Fibroblast of the conjunctiva (primary cell): ENCODE data around the gene RICTOR.

Experiments
- DNase-seq: peaks from one replicate; pipeline ENCODE4 v3.0.0-alpha.2; 2010; ENCODE audit warnings: low read depth

RICTOR gene

DNA sequence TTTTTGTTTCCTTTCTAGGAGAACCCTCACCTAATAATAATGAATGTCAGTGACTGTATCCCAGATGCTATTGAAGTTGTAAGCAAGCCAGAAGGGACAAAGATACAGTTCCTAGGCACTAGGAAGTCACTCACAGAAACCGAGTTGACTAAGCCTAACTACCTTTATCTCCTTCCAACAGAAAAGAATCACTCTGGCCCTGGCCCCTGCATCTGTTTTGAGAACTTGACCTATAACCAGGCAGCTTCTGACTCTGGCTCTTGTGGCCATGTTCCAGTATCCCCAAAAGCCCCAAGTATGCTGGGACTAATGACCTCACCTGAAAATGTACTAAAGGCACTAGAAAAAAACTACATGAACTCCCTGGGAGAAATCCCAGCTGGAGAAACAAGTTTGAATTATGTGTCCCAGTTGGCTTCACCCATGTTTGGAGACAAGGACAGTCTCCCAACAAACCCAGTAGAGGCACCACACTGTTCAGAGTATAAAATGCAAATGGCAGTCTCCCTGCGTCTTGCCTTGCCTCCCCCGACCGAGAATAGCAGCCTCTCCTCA lies 141.3 kb downstream of the RICTOR start:
- no peak for DNase-seq

GRCh38 chr5:38931731-38932130 lies 142.5 kb downstream of the RICTOR start:
- DNase-seq, result no peak

DNA sequence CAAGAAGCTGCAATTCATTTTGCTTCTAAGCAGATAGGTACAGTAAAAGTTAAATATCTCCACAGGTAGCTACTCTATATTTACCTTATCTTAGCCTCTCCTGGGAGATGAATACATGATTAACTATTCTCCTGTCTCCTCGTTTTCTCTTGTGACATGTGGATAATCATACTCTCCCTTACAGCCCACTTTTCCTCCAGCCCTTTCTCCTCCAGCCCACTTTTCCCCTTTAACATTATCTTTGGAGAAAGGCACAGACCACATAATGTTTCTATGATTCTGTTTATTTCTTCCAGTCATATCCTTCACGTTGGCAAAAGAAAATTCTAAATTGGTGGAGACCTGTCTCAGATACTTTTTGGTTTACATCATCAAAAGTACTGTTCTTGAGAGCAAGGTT lies 144.4 kb downstream of the RICTOR start:
- DNase-seq, result no peak

GRCh38 chr5:38927470-38927869 lies 146.7 kb downstream of the RICTOR start:
- no peak for DNase-seq

GRCh38 chr5:38926121-38926520 lies 148.1 kb downstream of the RICTOR start:
- DNase-seq, result no peak

DNA sequence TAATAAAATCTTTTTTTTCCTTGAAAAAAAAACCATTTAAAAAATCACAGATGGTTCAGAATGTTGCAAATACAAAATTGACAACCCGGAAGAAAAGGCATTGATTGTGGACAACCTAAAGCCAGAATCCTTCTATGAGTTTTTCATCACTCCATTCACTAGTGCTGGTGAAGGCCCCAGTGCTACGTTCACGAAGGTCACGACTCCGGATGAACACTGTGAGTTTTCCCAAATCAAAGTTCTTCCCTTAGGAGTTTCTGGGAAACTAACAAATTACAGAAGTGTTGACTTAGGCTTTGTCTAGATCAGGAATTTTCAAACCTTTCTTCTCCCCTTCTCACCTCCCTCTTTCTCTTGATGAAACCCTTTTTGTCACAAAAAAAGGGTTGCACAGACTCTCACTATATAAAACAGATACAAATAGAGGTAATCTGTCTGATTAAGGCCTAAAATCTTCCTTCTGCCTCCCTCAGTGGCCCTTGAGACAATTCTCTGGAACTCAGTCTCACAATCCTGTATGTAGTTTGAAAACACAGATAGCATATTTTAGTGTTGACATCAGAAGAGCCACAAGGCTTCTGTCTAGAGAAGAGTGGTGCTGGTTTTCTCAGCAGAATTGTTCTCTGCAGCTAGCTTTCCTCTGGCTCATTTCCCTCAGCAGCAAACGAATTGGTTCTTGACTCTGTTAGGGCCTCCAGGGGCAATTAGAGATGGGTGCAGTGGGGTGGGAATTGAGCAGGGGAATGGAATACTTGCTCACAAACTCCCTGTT lies 148.9 kb downstream of the RICTOR start:
- DNase-seq, result peak; percentile 5

GRCh38 chr5:38923661-38924451 lies 150.3 kb downstream of the RICTOR start:
- no peak for DNase-seq

GRCh38 chr5:38922199-38922598 lies 152.0 kb downstream of the RICTOR start:
- DNase-seq, result peak; percentile 40

- no peak for DNase-seq
These were observed 153.0 kb downstream of the RICTOR start for GRCh38 chr5:38921174-38921573.

DNA sequence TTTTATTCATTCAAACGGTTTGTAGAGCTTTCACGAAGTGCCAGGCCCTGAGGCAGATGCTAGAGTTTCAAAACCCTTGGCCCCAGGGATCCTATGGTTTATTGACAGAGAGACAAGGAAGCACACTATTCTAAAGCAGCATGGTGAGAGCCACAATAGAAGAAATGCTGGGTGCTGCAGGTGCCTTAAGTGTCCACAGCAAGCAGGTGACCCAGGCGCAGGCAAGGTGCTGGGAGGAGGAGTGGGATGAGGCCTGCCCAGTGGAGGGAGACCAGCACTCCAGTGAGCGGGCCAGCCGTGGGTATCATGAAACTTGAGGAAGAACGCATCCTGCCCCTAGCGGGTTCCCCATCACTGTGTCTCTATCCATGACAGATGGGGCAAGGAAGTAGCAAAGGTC lies 157.4 kb downstream of the RICTOR start:
- no peak for DNase-seq

DNA sequence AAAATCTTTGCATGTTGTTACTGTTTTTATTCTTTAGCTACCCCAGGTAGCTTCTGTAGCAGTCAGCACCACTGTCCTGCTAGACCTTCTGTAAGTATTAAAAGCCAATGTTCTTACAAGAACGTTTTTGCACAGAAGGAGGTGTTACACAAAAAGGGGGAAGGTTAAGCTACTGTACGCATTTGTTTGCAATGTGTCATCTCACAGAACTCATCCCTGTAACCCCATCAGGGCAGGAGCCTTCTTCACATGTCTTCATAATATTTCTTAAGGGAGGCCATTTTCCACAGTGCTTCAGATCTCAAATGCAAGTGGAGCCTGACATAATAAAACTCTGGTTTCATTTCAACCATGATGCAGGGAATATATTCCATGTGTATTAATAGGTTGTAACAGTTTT lies 160.5 kb downstream of the RICTOR start:
- no peak for DNase-seq

DNA sequence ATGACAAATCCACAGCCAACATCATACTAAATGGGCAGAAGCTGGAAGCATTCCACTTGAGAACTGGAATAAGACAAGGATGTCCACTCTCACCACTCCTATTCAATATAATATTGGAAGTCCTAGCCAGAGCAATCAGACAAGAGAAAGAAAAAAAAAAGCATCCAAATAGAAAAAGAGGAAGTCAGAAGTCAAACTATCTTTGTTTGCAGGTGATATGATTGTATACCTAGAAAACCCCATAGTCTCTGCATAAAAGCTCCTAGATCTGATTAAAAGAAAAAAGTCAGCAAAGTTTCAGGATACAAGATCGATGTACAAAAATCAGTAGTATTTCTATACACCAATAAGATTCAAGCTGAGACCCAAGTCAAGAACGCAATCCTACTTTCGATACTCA lies 162.3 kb downstream of the RICTOR start:
- no peak for DNase-seq

GRCh38 chr5:38906503-38906902 lies 167.7 kb downstream of the RICTOR start:
- DNase-seq, result no peak

DNA sequence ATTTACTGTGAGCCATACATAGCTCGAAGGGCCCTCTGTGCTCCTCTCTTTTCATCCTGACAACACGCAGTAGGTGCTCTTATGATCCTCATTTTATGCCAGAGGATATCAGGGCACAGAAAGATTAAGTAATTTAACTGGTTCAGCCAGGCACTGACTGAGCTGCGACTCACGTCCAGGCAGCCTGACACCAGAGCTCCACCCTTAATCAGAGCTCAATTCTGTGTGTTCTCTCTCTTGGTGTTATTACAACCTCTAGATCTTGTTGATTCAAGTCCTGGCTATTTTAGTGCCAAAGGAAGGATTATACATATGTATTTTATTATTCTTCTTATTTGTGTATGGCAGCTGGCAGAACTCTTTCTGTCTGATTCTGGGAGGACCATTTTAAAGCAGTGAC lies 168.7 kb downstream of the RICTOR start:
- DNase-seq, result no peak

DNA sequence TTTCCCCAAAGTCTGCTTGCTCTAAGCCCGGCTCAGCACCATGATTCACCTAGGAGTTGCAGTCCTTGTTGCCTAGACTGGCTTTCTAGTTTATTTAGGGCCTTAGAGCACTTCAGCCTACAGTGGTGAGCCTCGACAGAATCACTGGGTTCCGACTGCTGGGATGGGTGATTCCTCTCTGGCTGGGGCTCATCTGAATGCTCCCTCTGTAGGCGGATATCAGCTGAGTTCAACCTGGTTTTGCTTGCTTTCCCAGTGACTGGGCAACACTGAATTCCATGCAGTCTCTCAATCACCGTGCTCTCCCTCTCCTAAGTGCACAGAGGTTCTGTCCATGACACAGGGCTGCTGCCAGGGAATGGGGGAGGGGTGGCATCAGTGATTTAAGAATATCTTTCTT lies 174.3 kb downstream of the RICTOR start:
- DNase-seq, result no peak

- no peak for DNase-seq
These were observed 177.4 kb downstream of the RICTOR start for GRCh38 chr5:38896760-38897159.

GRCh38 chr5:38892363-38892762 lies 181.8 kb downstream of the RICTOR start:
- DNase-seq, result no peak

DNA sequence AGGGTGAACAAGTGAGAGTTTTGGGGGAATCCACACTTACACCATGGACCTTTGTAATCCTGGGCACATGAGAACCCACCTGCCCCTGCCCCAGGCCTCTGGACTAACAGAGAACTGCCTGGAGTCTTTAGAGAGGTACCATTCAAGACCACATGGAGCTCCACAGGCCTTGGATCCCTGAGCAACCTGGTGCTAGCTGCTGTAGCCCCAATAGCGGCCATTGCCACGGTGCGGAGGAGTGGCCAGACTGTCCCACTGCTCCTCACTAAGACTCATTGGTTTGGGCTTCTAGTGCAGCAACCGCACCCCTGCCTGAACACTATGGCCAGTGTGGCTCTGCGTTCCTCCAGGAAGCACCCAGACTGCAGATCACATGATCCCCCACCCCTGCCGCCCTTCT lies 182.6 kb downstream of the RICTOR start:
- DNase-seq, result no peak

DNA sequence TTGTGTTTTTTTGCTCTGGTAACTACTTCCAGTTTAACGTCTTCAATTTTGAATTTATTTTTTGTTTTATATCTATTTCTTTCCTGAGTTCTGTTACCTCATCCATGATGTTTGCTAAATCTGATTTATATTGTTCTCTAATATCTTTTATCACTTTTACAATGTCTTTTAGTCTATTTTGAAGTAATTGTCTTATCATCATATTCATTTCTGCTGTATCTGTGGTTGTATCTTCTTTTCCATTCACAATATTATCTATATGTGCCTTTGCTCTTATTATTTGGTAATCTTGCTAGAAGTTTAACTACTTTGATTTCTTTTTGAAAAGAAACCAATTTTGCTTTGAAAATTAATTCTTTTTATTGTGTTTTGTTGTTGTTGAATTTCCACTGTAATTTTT lies 184.8 kb downstream of the RICTOR start:
- no peak for DNase-seq

- no peak for DNase-seq
These were observed 186.2 kb downstream of the RICTOR start for GRCh38 chr5:38888041-38888440.
